Measurements from ENCODE around the gene RYR3. TPM values are rescaled to one million over a fixed set of nuclear protein-coding genes. Genes with fewer than 3 reads are reported as not detected.

Gene RYR3
- total and polyA plus RNA-seq, 2 of the 13 experiments (the other 11 are each of a cell fraction or from before 2014, with no cell fraction given), result not detected

DNA sequence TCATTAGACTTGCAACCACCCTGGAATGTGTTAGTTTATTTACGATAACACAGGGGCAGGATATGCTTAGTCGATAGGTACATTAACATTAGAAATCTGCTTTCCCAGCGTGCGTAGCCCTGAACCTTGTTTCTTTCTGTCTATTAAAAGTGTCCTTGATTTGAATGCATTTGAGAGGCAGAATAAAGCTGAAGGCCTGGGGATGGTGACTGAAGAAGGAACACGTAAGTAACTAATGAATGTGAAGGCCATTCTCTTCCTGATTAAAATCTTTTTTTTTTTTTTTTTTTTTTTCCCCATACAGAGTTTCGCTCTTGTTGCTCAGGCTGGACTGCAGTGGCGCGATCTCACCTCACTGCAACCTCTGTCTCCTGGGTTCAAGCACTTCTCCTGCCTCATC is 514.7 kb downstream of the RYR3 start (continued):
- TF ChIP-seq, protein P1, sequence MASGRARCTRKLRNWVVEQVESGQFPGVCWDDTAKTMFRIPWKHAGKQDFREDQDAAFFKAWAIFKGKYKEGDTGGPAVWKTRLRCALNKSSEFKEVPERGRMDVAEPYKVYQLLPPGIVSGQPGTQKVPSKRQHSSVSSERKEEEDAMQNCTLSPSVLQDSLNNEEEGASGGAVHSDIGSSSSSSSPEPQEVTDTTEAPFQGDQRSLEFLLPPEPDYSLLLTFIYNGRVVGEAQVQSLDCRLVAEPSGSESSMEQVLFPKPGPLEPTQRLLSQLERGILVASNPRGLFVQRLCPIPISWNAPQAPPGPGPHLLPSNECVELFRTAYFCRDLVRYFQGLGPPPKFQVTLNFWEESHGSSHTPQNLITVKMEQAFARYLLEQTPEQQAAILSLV (CRISPR knock-in tag; IDR thresholded peaks at IDR 0.05; ENCODE audit: borderline replicate concordance), result no peak

DNA sequence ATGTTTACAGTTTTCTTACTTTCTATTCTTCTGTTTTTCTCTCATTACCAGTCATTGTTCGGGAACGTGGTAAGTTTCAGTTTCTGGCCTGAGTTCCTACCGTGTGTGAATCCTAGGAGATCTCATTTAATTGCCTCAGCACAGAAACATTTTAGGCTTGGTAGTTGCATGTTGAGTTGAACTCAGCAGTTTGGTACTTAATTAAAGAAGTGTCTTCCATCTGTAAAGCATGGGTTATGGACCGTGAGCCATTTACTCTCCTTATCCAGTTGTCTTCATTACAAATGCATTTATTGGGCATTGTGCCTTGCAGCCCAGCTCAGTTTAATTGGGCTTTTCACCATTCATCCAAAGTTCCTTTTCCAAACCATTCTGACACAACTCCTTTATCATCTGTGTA is 515.4 kb downstream of the RYR3 start:
- Histone ChIP-seq H3K4me3 (replicated peaks in 1 of 3; ENCODE audit: insufficient read depth in 1 of 3, low read depth in 2 of 3, low read length in 3 of 3) (no peak overlapping the region), H3K4me1 (ENCODE audit: insufficient read depth, low read length) (no peaks in the 10 kb centered on the region), H3K9me3 (ENCODE audit: low read length) (no peaks in the 10 kb centered on the region), H4K20me1 (ENCODE audit: insufficient read depth, low read length) (no peaks in the 10 kb centered on the region), H2AFZ (ENCODE audit: low read length) (no peak overlapping the region), H3K27ac (ENCODE audit: extremely low read length, insufficient read depth, low read length) (no peak overlapping the region), H3K27me3 (ENCODE audit: control insufficient read depth in 1 of 2, insufficient read depth in 2 of 2, low read length in 2 of 2) (no peaks in the 10 kb centered on the region; a peak in 2 of 5 replicates), H3K9ac (ENCODE audit: insufficient read depth, low read depth, low read length) (no peak overlapping the region), H3K4me2 (ENCODE audit: low read depth, low read length) (no peak overlapping the region), H3K36me3 (replicated peaks in 1 of 2; ENCODE audit: control insufficient read depth in 1 of 2, insufficient read depth in 2 of 2, low read length in 2 of 2) (no peaks in the 10 kb centered on the region), H3K79me2 (ENCODE audit: insufficient read depth, low read length) (no peaks in the 10 kb centered on the region)
- DNase-seq (ENCODE audit: low spot score) (no peak), FAIRE-seq (no peak), ATAC-seq (no peak)
- BruUV-seq (replicated peaks), result no TSS peak
- TF ChIP-seq, protein P2, sequence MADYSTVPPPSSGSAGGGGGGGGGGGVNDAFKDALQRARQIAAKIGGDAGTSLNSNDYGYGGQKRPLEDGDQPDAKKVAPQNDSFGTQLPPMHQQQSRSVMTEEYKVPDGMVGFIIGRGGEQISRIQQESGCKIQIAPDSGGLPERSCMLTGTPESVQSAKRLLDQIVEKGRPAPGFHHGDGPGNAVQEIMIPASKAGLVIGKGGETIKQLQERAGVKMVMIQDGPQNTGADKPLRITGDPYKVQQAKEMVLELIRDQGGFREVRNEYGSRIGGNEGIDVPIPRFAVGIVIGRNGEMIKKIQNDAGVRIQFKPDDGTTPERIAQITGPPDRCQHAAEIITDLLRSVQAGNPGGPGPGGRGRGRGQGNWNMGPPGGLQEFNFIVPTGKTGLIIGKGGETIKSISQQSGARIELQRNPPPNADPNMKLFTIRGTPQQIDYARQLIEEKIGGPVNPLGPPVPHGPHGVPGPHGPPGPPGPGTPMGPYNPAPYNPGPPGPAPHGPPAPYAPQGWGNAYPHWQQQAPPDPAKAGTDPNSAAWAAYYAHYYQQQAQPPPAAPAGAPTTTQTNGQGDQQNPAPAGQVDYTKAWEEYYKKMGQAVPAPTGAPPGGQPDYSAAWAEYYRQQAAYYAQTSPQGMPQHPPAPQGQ (CRISPR knock-in tag; IDR thresholded peaks at IDR 0.05; ENCODE audit: borderline replicate concordance), result no peak
- TF ChIP-seq, protein P3, sequence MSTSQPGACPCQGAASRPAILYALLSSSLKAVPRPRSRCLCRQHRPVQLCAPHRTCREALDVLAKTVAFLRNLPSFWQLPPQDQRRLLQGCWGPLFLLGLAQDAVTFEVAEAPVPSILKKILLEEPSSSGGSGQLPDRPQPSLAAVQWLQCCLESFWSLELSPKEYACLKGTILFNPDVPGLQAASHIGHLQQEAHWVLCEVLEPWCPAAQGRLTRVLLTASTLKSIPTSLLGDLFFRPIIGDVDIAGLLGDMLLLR (CRISPR knock-in tag; IDR thresholded peaks at IDR 0.05), result no peak
- TF ChIP-seq SPEN (CRISPR knock-in tag; IDR thresholded peaks at IDR 0.05; ENCODE audit: low read depth) (no peak), SIN3A (IDR thresholded peaks at IDR 0.05; ENCODE audit: borderline replicate concordance, low read depth, low read length) (no peak), HMG20B (CRISPR knock-in tag; conservative IDR thresholded peaks at IDR 0.05) (no peak), ZKSCAN1 (IDR thresholded peaks at IDR 0.05; ENCODE audit: low read length) (no peak), ZMAT3 (CRISPR knock-in tag; conservative IDR thresholded peaks at IDR 0.05) (no peak), ZNF496 (CRISPR knock-in tag; IDR thresholded peaks at IDR 0.05; ENCODE audit: insufficient replicate concordance) (no peak), ZNF251 (CRISPR knock-in tag; IDR thresholded peaks at IDR 0.05) (no peak)
- TF ChIP-seq, protein P4, sequence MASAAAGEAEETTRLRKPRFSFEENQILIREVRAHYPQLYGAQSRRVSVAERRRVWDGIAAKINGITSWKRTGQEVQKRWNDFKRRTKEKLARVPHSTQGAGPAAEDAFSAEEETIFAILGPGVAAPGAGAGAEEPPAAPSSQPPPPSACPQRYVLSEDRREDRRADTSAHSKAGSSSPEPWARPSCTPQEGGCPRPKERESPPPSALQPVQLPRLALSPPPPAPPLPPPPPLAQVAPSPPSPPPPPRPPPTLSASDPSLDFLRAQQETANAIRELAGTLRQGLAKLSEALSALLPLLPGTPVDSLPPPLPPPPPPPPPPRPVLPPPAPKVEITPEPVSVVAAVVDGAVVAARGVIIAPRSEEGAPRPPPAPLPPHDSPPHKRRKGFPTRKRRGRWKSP (CRISPR knock-in tag; IDR thresholded peaks at IDR 0.05), result no peak
- TF ChIP-seq, protein P5, sequence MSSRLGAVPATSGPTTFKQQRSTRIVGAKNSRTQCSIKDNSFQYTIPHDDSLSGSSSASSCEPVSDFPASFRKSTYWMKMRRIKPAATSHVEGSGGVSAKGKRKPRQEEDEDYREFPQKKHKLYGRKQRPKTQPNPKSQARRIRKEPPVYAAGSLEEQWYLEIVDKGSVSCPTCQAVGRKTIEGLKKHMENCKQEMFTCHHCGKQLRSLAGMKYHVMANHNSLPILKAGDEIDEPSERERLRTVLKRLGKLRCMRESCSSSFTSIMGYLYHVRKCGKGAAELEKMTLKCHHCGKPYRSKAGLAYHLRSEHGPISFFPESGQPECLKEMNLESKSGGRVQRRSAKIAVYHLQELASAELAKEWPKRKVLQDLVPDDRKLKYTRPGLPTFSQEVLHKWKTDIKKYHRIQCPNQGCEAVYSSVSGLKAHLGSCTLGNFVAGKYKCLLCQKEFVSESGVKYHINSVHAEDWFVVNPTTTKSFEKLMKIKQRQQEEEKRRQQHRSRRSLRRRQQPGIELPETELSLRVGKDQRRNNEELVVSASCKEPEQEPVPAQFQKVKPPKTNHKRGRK (CRISPR knock-in tag; IDR thresholded peaks at IDR 0.05), result no peak
- TF ChIP-seq, protein P6, sequence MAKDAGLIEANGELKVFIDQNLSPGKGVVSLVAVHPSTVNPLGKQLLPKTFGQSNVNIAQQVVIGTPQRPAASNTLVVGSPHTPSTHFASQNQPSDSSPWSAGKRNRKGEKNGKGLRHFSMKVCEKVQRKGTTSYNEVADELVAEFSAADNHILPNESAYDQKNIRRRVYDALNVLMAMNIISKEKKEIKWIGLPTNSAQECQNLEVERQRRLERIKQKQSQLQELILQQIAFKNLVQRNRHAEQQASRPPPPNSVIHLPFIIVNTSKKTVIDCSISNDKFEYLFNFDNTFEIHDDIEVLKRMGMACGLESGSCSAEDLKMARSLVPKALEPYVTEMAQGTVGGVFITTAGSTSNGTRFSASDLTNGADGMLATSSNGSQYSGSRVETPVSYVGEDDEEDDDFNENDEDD (CRISPR knock-in tag; IDR thresholded peaks at IDR 0.05; ENCODE audit: borderline replicate concordance), result no peak
- in situ Hi-C loops (cut with HindIII; ENCODE audit: extremely low pct_ligation_motif_present, low pct_unique_long_range_greater_than_20kb), result no loop called here
- ChIA-PET POLR2A (no interaction called here), CTCF (ENCODE audit: low intra/inter-chr PET ratio, low total read pairs) (no interaction called here)
- intact Hi-C loops (cut with micrococcal nuclease; ENCODE audit: unreplicated experiment), result no loop called here
- 35% methylated on average over 4 of the region's 4 CpGs for WGBS (ENCODE audit: low lambda C conversion rate)

All from HepG2 (cell line).